H9 (cell line): ENCODE measurements around the gene WDR17. TPM values are rescaled to one million over a fixed set of nuclear protein-coding genes. Genes with fewer than 3 reads are reported as not detected.

Experiments
- DNase-seq: peaks from one replicate; pipeline ENCODE4 v3.0.0-alpha.2; 2017
- H2AFZ ChIP-seq: one replicate; pipeline ENCODE4 v1.6.1; 2013; ENCODE audit warnings: mild to moderate bottlenecking, low read length, control low read depth, moderate library complexity
- H2AK5ac ChIP-seq: 2 replicates; pipeline ENCODE4 v1.6.1; 2013; ENCODE audit warnings: low read length, control low read depth, mixed read lengths; ENCODE audit not compliant: insufficient read length
- H2BK120ac ChIP-seq: one replicate; pipeline ENCODE4 v1.6.1; 2013; ENCODE audit warnings: low read depth, mild to moderate bottlenecking, low read length, control low read depth, inconsistent platforms; ENCODE audit not compliant: poor library complexity, severe bottlenecking
- H2BK12ac ChIP-seq: 2 replicates; pipeline ENCODE4 v1.6.1; 2013; ENCODE audit warnings: low read length, control low read depth, mixed read lengths, low read depth; ENCODE audit not compliant: insufficient read length
- H2BK15ac ChIP-seq: 2 replicates; pipeline ENCODE4 v1.6.1; 2013; ENCODE audit warnings: low read depth, low read length, control low read depth
- H2BK20ac ChIP-seq: one replicate; pipeline ENCODE4 v1.6.1; 2013; ENCODE audit warnings: low read depth, mild to moderate bottlenecking, low read length, control low read depth, inconsistent platforms; ENCODE audit not compliant: poor library complexity, severe bottlenecking
- H2BK5ac ChIP-seq: 2 replicates; pipeline ENCODE4 v1.6.1; 2013; ENCODE audit warnings: low read length, control low read depth, mixed read lengths; ENCODE audit not compliant: insufficient read length
- H3K14ac ChIP-seq: 2 replicates; pipeline ENCODE4 v1.6.1; 2013; ENCODE audit warnings: low read length, control low read depth; ENCODE audit not compliant: insufficient read depth
- H3K18ac ChIP-seq: 2 replicates; pipeline ENCODE4 v1.6.1; 2013; ENCODE audit warnings: low read depth, mild to moderate bottlenecking, mixed read lengths, low read length, control low read depth; ENCODE audit not compliant: insufficient read length
- H3K23ac ChIP-seq: 2 replicates; pipeline ENCODE4 v1.6.1; 2013; ENCODE audit warnings: low read length, control low read depth, mixed read lengths, low read depth; ENCODE audit not compliant: insufficient read length
- H3K23me2 ChIP-seq: 2 replicates; pipeline ENCODE4 v1.6.1; 2013; ENCODE audit warnings: low read depth, mild to moderate bottlenecking, mixed read lengths, low read length, control low read depth; ENCODE audit not compliant: insufficient read length, poor library complexity, severe bottlenecking
- H3K27ac ChIP-seq: 2 replicates; pipeline ENCODE4 v1.5.1; 2013; ENCODE audit warnings: low read length, control low read depth, mixed read lengths, low read depth; ENCODE audit not compliant: insufficient read length
- H3K27me3 ChIP-seq: 2 replicates; pipeline ENCODE4 v1.6.1; 2013; ENCODE audit warnings: low read length, control low read depth, inconsistent platforms; ENCODE audit not compliant: insufficient read depth
- H3K4ac ChIP-seq: 2 replicates; pipeline ENCODE4 v1.6.1; 2013; ENCODE audit warnings: low read depth, mild to moderate bottlenecking, control low read depth, inconsistent platforms, low read length, moderate library complexity
- H3K4me1 ChIP-seq: 2 replicates; pipeline ENCODE4 v1.6.1; 2013; ENCODE audit warnings: low read length, control low read depth, inconsistent platforms; ENCODE audit not compliant: insufficient read depth
- H3K4me2 ChIP-seq: 2 replicates; pipeline ENCODE4 v1.6.1; 2013; ENCODE audit warnings: low read length, control low read depth, mixed read lengths; ENCODE audit not compliant: insufficient read length, insufficient read depth
- H3K56ac ChIP-seq: 2 replicates; pipeline ENCODE4 v1.6.1; 2013; ENCODE audit warnings: low read depth, mild to moderate bottlenecking, mixed read lengths, low read length, control low read depth; ENCODE audit not compliant: insufficient read length
- H3K79me1 ChIP-seq: 2 replicates; pipeline ENCODE4 v1.6.1; 2013; ENCODE audit warnings: low read depth, mild to moderate bottlenecking, moderate library complexity, low read length, control low read depth, inconsistent platforms; ENCODE audit not compliant: insufficient read depth, poor library complexity, severe bottlenecking
- H3K79me2 ChIP-seq: 2 replicates; pipeline ENCODE4 v1.6.1; 2013; ENCODE audit warnings: low read length, control low read depth, inconsistent platforms; ENCODE audit not compliant: insufficient read depth
- H3K9ac ChIP-seq: 2 replicates; pipeline ENCODE4 v1.6.1; 2013; ENCODE audit warnings: low read length, control low read depth, mixed read lengths; ENCODE audit not compliant: insufficient read length; ENCODE audit errors: extremely low read depth
- H3K9me3 ChIP-seq: one replicate; pipeline ENCODE4 v1.6.1; 2013; ENCODE audit warnings: low read depth, low read length, inconsistent platforms; ENCODE audit not compliant: control insufficient read depth
- H3T11ph ChIP-seq: one replicate; pipeline ENCODE4 v1.6.1; 2013; ENCODE audit warnings: mild to moderate bottlenecking, low read length, control low read depth, inconsistent platforms
- H4K20me1 ChIP-seq: one replicate; pipeline ENCODE4 v1.6.1; 2013; ENCODE audit not compliant: control insufficient read depth, insufficient read length, insufficient read depth
- H4K5ac ChIP-seq: 2 replicates; pipeline ENCODE4 v1.6.1; 2013; ENCODE audit warnings: low read depth, mild to moderate bottlenecking, mixed read lengths, low read length, control low read depth; ENCODE audit not compliant: insufficient read length
- H4K8ac ChIP-seq: replicated peaks from 2 replicates; pipeline ENCODE4 v1.6.1; 2013; ENCODE audit warnings: low read length, control low read depth, mixed read lengths, low read depth; ENCODE audit not compliant: insufficient read length
- H4K91ac ChIP-seq: 2 replicates; pipeline ENCODE4 v1.6.1; 2013; ENCODE audit warnings: low read depth, mild to moderate bottlenecking, moderate library complexity, mixed read lengths, low read length, control low read depth; ENCODE audit not compliant: insufficient read length
- H3K27ac Mint-ChIP-seq, 3 experiments: 2 replicates in 2 of 3; 3 replicates in 1 of 3; pipeline ENCODE4 v1.8.0; 2020 to 2021; ENCODE audit warnings: mixed read lengths in 3 of 3, mild to moderate bottlenecking in 1 of 3, moderate library complexity in 1 of 3
- H3K27me3 Mint-ChIP-seq: 2 replicates; pipeline ENCODE4 v1.8.0; 2021; ENCODE audit warnings: low read depth, mild to moderate bottlenecking, moderate library complexity, mixed read lengths
- H3K36me3 Mint-ChIP-seq, 3 experiments: 2 replicates in 2 of 3; 3 replicates in 1 of 3; pipeline ENCODE4 v1.8.0; 2020 to 2021; ENCODE audit warnings: low read depth in 3 of 3, mixed read lengths in 3 of 3; ENCODE audit not compliant: insufficient read depth in 1 of 3
- H3K4me1 Mint-ChIP-seq, 2 experiments: 2 replicates each; pipeline ENCODE4 v1.8.0; 2020; ENCODE audit warnings: mixed read lengths in 2 of 2
- H3K4me3 Mint-ChIP-seq, 2 experiments: 2 replicates in 1 of 2; 3 replicates in 1 of 2; pipeline ENCODE4 v1.8.0; 2020 to 2021; ENCODE audit warnings: mild to moderate bottlenecking in 2 of 2, mixed read lengths in 2 of 2, moderate library complexity in 1 of 2
- H3K9me3 Mint-ChIP-seq, 2 experiments: 2 replicates in 1 of 2; 3 replicates in 1 of 2; pipeline ENCODE4 v1.8.0; 2020; ENCODE audit warnings: mild to moderate bottlenecking in 2 of 2, mixed read lengths in 2 of 2, moderate library complexity in 1 of 2
- CTCF ChIP-seq: fragments of 200-600 bp; sonication (generic); conservative IDR thresholded peaks from 3 replicates; pipeline ENCODE4 v1.8.0; 2021; ENCODE audit warnings: antibody characterized with exemption, mild to moderate bottlenecking
- WGBS: extraction: QIAGEN DNeasy Blood & Tissue Kit; methylation state at CpG from one replicate; pipeline ENCODE4 v1.1.7; 2013; ENCODE audit warnings: missing lambda C conversion rate, low lambda C conversion rate, mixed read lengths; ENCODE audit not compliant: insufficient read length; ENCODE audit errors: extremely low coverage; 5-methylcytosine and 5-hydroxymethylcytosine counted together
- total RNA-seq: library from RNA; stranded (reverse); gene quantifications from 2 replicates; pipeline ENCODE4 v1.2.1, GENCODE V29; 2021

WDR17 gene
- total RNA-seq, 1 experiment from 2014 or later, result 2.6 TPM

GRCh38 chr4:176063718-176064117, 1.9 kb upstream of the WDR17 start:
- no peaks in the 10 kb centered on the region for H3K9me3 ChIP-seq
- no peak overlapping the region for H2AFZ ChIP-seq
- H3K23ac ChIP-seq, result no peak overlapping the region
- H2BK120ac ChIP-seq, result no peak overlapping the region
- no peak overlapping the region for H4K8ac ChIP-seq
- no peaks in the 10 kb centered on the region for H3K4me1 ChIP-seq
- no peaks in the 10 kb centered on the region for H3K79me1 ChIP-seq
- H3K36me3 Mint-ChIP-seq, result no peaks in the 10 kb centered on the region; a peak in 1 of 7 replicates
- DNase-seq, result no peak
- no peak overlapping the region for H3K27ac ChIP-seq
- H2AK5ac ChIP-seq, result no peak overlapping the region
- H3K23me2 ChIP-seq, result peaks cover 3% of the 10 kb centered on the region
- peaks cover 11 to 12% of the 10 kb centered on the region in 2 experiments for H3K4me1 Mint-ChIP-seq
- no peak overlapping the region for H3K4ac ChIP-seq
- H3T11ph ChIP-seq, result no peak overlapping the region
- no peak overlapping the region for H3K4me2 ChIP-seq
- no peaks in the 10 kb centered on the region for H4K20me1 ChIP-seq
- H2BK15ac ChIP-seq, result no peak overlapping the region
- H3K79me2 ChIP-seq, result no peaks in the 10 kb centered on the region
- H4K5ac ChIP-seq, result no peak overlapping the region
- H3K18ac ChIP-seq, result peak overlapping the region; percentile 38
- no peak overlapping the region for H3K4me3 Mint-ChIP-seq
- no peak overlapping the region for H3K27ac Mint-ChIP-seq
- H4K91ac ChIP-seq, result no peak overlapping the region
- peaks cover 3% of the 10 kb centered on the region in 2 experiments; a peak in 3 of 5 replicates for H3K9me3 Mint-ChIP-seq
- no peak overlapping the region for H3K9ac ChIP-seq
- no peak overlapping the region for H3K56ac ChIP-seq
- WGBS, result no CpG with 5 or more reads among the region's 20 CpGs
- no peak overlapping the region for H2BK20ac ChIP-seq
- H2BK5ac ChIP-seq, result no peak overlapping the region
- no peaks in the 10 kb centered on the region for H3K27me3 ChIP-seq
- H3K14ac ChIP-seq, result no peak overlapping the region
- no peak for TF ChIP-seq CTCF
- H3K27me3 Mint-ChIP-seq, result no peaks in the 10 kb centered on the region
- H2BK12ac ChIP-seq, result no peak overlapping the region
